GM12801 (cell line): Measurements from ENCODE around the gene MRPL55.

Experiments used
- CTCF ChIP-seq: IDR thresholded peaks from one replicate; pipeline ENCODE4 v1.5.1; 2011; ENCODE audit warnings: control low read depth; ENCODE audit not compliant: insufficient read length; ENCODE audit errors: extremely low read depth

Gene MRPL55

GRCh38 chr1:228154670-228155571, 45.8 kb upstream of the MRPL55 start:
- no peak for TF ChIP-seq CTCF

- no peak for TF ChIP-seq CTCF
Measured at GRCh38 chr1:228154021-228154669, 45.0 kb upstream of the MRPL55 start.

- no peak for TF ChIP-seq CTCF
Measured at GRCh38 chr1:228152918-228153258, 43.8 kb upstream of the MRPL55 start.

GRCh38 chr1:228152097-228152917, 43.2 kb upstream of the MRPL55 start:
- no peak for TF ChIP-seq CTCF

- no peak for TF ChIP-seq CTCF
Measured at GRCh38 chr1:228151180-228151925, 42.3 kb upstream of the MRPL55 start.

- no peak for TF ChIP-seq CTCF
Measured at GRCh38 chr1:228150461-228151179, 41.5 kb upstream of the MRPL55 start.
